ENCODE results near the gene PCBP1.
"Not testable (repeated sequence)": the region's sequence is repeated elsewhere in the genome, so short reads cannot be mapped to it uniquely, and the experiment has no call there.

The PCBP1 gene

GRCh38 chr2:70132244-70133126, 45.2 kb downstream of the PCBP1 start:
- Mint-ChIP-seq H3K4me3 (peak overlapping the region; percentile 57), H3K27me3 (no peaks in the 10 kb centered on the region), H3K36me3 (ENCODE audit: low read depth) (no peaks in the 10 kb centered on the region), H3K9me3 (no peaks in the 10 kb centered on the region), H3K27ac (peak overlapping the region; percentile 97), H3K4me1 (ENCODE audit: low read depth) (peaks cover 75% of the 10 kb centered on the region)
- intact Hi-C loops (cut with micrococcal nuclease): loop anchor here (1.0 kb wide), 1 partner anchor 10 kb away; no protein-coding TSS in a partner anchor

GRCh38 chr2:70133127-70133452, 45.8 kb downstream of the PCBP1 start:
- no peaks in the 10 kb centered on the region for H3K9me3 Mint-ChIP-seq
- H3K27me3 Mint-ChIP-seq: no peaks in the 10 kb centered on the region
- H3K4me1 Mint-ChIP-seq (ENCODE audit: low read depth): peaks cover 76% of the 10 kb centered on the region
- intact Hi-C loops (cut with micrococcal nuclease): no loop called here
- no peaks in the 10 kb centered on the region for H3K36me3 Mint-ChIP-seq (ENCODE audit: low read depth)
- H3K27ac Mint-ChIP-seq: peak overlapping the region; percentile 97
- H3K4me3 Mint-ChIP-seq: no peak overlapping the region

- H3K27ac Mint-ChIP-seq: peak overlapping the region; percentile 97
- H3K4me1 Mint-ChIP-seq (ENCODE audit: low read depth): peaks cover 76% of the 10 kb centered on the region
- no peaks in the 10 kb centered on the region for H3K27me3 Mint-ChIP-seq
- H3K4me3 Mint-ChIP-seq: peak overlapping the region; percentile 13
- intact Hi-C loops (cut with micrococcal nuclease): no loop called here
- no peaks in the 10 kb centered on the region for H3K36me3 Mint-ChIP-seq (ENCODE audit: low read depth)
- no peaks in the 10 kb centered on the region for H3K9me3 Mint-ChIP-seq
Observed at GRCh38 chr2:70133491-70134322, 46.4 kb downstream of the PCBP1 start.

- intact Hi-C loops (cut with micrococcal nuclease); H3K36me3 Mint-ChIP-seq (ENCODE audit: low read depth): not testable (repeated sequence)
Observed at GRCh38 chr2:70134323-70134983, 47.2 kb downstream of the PCBP1 start.

More at GRCh38 chr2:70134323-70134983, 47.2 kb downstream of the PCBP1 start:
- peaks cover 80% of the 10 kb centered on the region for H3K4me1 Mint-ChIP-seq (ENCODE audit: low read depth)
- not testable (repeated sequence) for H3K9me3 Mint-ChIP-seq, H3K27me3 Mint-ChIP-seq, H3K4me3 Mint-ChIP-seq
- peak overlapping the region; percentile 97 for H3K27ac Mint-ChIP-seq

Data from dendritic cell treated with granulocyte-macrophage colony-stimulating factor and Interleukin-4, amounts not matched to agents 40 ng/mL and 50 ng/mL, for 4 days (primary cell).